ENCODE measurements around the gene DYNC1LI2. TPM values are rescaled to one million over a fixed set of nuclear protein-coding genes. Genes with fewer than 3 reads are reported as not detected.

DYNC1LI2 gene
- total and polyA plus RNA-seq, 2 experiments from 2014 or later = 58.6 to 89.6 TPM

GRCh38 chr16:66706506-66706880 lies 44.9 kb downstream of the DYNC1LI2 start:
- Histone ChIP-seq H3K36me3 (no peaks in the 10 kb centered on the region), H3K4me1 (ENCODE audit: low read depth) (peaks cover 6% of the 10 kb centered on the region), H3K27me3 (no peaks in the 10 kb centered on the region), H3K4me3 (no peak overlapping the region), H3K27ac (no peak overlapping the region), H3K9me3 (ENCODE audit: low read depth) (no peaks in the 10 kb centered on the region)
- TF ChIP-seq CTCF (IDR thresholded peaks at IDR 0.05; ENCODE audit: low read depth, low read length) = no peak
- DNase-seq (ENCODE audit: low read depth in 1 of 2, low spot score in 1 of 2) = no peak

- Histone ChIP-seq H3K36me3 (no peaks in the 10 kb centered on the region), H3K4me1 (ENCODE audit: low read depth) (peaks cover 6% of the 10 kb centered on the region), H3K27me3 (no peaks in the 10 kb centered on the region), H3K9me3 (ENCODE audit: low read depth) (no peaks in the 10 kb centered on the region), H3K4me3 (no peak overlapping the region), H3K27ac (no peak overlapping the region)
- DNase-seq (ENCODE audit: low read depth in 1 of 2, low spot score in 1 of 2) = peak in 1 of 2 donors; percentile 58
- TF ChIP-seq CTCF (IDR thresholded peaks at IDR 0.05; ENCODE audit: low read depth, low read length) = no peak
These were observed 45.5 kb downstream of the DYNC1LI2 start for GRCh38 chr16:66705790-66706505.

GRCh38 chr16:66703406-66704215 lies 47.8 kb downstream of the DYNC1LI2 start:
- H3K9me3 ChIP-seq (ENCODE audit: low read depth) = no peaks in the 10 kb centered on the region
- no peaks in the 10 kb centered on the region for H3K36me3 ChIP-seq
- no peak overlapping the region for H3K4me3 ChIP-seq
- TF ChIP-seq CTCF (IDR thresholded peaks at IDR 0.05; ENCODE audit: low read depth, low read length) = no peak
- H3K4me1 ChIP-seq (ENCODE audit: low read depth) = peaks cover 6% of the 10 kb centered on the region
- no peak for DNase-seq (ENCODE audit: low read depth in 1 of 2, low spot score in 1 of 2)
- H3K27ac ChIP-seq = no peak overlapping the region
- no peaks in the 10 kb centered on the region for H3K27me3 ChIP-seq

- no peaks in the 10 kb centered on the region for H3K27me3 ChIP-seq
- DNase-seq (ENCODE audit: low read depth in 1 of 2, low spot score in 1 of 2) = no peak
- TF ChIP-seq CTCF (IDR thresholded peaks at IDR 0.05; ENCODE audit: low read depth, low read length) = no peak
- H3K4me3 ChIP-seq = no peak overlapping the region
- no peaks in the 10 kb centered on the region for H3K4me1 ChIP-seq (ENCODE audit: low read depth)
- no peak overlapping the region for H3K27ac ChIP-seq
- no peaks in the 10 kb centered on the region for H3K9me3 ChIP-seq (ENCODE audit: low read depth)
- H3K36me3 ChIP-seq = no peaks in the 10 kb centered on the region
These were observed 49.9 kb downstream of the DYNC1LI2 start for GRCh38 chr16:66701516-66701915.

GRCh38 chr16:66701026-66701425 lies 50.4 kb downstream of the DYNC1LI2 start:
- TF ChIP-seq CTCF (IDR thresholded peaks at IDR 0.05; ENCODE audit: low read depth, low read length) = no peak
- no peaks in the 10 kb centered on the region for H3K9me3 ChIP-seq (ENCODE audit: low read depth)
- no peaks in the 10 kb centered on the region for H3K36me3 ChIP-seq
- no peak overlapping the region for H3K27ac ChIP-seq
- no peak overlapping the region for H3K4me3 ChIP-seq
- H3K27me3 ChIP-seq = no peaks in the 10 kb centered on the region
- H3K4me1 ChIP-seq (ENCODE audit: low read depth) = no peaks in the 10 kb centered on the region
- DNase-seq (ENCODE audit: low read depth in 1 of 2, low spot score in 1 of 2) = peak in 1 of 2 donors; percentile 54
